ENCODE data around the gene EEIG1.

Gene EEIG1

DNA sequence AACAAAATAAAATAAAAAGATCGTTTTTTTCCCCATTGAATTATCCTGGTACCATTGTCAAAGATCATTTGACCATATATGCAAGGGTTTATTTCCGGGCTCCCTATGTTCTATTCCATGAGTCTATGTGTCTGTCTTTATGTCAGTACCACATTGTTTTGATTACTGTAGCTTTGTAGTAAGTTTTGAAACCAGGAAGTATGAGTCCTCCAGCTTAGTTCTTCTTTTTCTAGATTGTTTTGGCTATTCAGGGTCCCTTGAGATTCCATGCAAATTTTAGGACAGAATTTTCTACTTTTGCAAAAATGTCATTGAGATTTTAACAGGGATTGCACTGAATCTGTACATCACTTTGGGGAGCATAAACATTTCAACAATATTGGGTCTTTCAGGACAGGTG is 18.7 kb upstream of the EEIG1 start:
- no peak for DNase-seq

DNA sequence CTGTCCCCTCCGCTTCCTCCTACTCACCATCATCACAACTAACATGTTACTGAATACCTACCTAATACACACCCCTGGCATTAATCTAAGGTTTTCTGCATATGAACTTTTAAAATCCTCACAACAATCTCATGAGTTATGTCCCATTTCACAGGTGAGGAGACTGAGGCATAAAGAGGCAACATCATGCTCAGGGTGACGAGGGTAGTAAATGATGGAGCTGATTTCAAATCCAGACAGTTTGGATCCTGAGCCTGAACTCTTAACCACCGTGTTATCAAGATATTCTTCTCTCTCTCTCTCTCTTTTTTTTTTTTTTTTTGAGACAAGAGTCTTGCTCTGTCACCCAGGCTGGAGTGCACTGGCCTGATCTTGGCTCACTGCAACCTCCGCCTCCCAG is 12.9 kb upstream of the EEIG1 start:
- DNase-seq: no peak

DNA sequence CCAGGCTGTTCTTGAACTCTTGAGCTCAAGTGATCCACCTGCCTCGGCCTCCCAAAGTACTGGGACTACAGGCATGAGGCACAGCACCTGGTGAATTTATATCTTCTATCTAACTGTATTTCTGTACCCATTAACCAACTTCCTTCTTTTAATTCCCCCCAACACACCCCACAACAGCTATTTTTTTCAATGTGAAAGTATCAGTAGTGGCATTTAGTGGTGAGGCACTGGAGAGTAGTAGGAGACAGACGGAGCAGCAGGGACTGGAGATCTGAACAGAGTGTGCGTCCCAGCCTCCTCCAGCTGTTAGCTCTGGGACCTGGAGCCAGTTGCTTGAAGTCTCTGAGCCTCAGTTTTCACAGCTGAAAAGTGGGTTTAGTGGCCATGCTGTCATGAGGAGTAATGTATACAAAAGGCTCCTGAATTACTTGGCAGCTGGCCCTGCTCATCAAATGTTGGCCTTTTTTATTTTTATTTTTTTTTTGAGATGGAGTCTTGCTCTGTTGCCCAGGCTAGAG is 11.0 kb upstream of the EEIG1 start:
- no peak for DNase-seq

DNA sequence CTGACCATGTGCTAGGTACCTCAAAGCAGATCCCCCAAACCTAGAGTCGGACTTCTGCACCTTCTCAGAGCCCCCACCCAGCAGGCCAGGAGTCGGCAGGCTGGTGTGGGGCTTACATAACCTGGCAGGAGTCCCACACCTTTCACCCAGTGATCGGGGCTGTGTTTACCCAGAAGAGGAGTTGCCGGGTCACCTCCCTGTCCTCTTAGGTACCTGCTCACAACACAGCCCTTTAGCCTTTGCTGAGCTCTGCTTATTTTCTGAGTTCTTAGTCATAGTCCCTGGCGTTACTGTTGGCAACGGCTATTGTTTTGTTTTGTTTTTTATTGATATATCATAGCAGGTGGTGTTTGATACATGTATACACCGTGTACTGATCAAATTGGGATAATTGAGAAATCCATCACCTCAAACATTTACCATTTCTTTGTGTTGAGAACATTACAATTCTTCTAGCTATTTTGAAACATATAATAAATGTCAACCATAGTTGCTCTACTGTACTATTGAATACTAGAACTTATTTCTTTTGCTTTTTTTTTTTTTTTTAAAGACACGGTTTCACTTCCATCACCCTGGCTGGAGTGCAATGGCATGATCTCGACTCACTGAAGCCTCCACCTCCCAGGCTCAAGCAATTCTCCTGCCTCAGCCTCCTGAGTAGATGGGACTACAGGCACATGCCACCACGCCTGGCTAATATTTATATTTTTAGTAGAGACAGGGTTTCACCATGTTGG is 10.4 kb upstream of the EEIG1 start:
- no peak for DNase-seq

DNA sequence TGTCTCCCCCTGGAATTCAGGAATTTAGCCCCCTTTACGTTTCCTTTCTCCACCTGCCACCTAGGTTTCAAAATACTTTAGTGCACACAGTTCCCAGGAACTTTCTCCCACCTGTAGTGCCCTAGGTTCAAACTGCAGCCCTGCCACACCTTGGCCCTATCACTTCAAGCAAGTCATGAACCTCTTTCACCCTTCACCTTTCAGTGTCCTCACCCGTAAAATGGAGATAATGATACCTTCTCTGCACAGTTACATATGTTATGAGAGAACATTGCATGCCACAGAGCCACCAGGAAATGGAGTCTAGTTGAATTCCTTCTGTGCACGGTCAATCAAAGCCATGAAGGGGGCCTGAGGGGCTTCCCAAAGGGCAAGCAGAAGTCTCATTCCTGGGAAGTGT is 9.8 kb upstream of the EEIG1 start:
- DNase-seq: no peak

DNA sequence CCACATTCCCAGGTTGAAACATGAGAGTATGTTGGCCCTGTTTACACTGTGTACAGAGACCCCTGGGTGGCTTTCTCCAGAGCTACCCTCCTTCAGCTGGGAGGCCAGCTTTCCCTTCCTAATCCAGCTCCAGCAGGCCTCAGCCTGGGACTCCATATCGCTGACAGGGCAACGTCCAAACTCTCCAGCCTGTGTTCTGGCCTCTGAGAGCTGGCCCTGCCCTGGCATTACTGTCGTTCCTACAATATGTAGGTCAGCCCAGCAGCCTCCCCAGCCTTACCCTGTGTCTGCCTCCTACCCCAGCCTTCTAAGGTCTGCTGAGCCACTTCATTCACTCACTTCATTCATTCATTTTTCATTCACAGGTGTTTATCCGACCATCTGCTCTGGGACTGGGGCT is 8.3 kb upstream of the EEIG1 start:
- DNase-seq: no peak

DNA sequence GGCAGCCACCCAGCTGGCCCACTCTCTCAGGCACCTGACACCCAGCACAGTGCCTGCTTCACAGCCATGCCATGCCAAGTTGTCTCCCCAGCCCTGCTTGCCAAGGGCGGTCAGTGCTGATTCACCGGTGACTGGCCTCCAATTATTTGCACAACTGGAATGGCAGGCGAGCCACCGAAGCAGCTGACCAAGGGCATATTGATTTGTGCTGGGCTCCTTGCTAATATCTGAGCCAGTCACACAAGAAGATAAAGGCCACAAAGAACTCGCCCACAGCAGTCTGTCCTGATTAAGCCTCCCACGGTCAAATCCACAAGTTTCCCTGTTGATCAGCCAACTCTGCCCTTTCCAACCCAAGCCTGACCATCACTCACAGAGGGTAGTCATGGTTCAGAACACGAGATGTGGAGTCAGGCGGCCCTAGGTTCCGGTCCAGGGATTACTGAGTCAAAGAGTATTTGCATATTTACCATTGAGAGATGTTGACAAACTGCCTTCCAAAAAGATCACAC is 6.4 kb upstream of the EEIG1 start:
- DNase-seq: peak; percentile 50

DNA sequence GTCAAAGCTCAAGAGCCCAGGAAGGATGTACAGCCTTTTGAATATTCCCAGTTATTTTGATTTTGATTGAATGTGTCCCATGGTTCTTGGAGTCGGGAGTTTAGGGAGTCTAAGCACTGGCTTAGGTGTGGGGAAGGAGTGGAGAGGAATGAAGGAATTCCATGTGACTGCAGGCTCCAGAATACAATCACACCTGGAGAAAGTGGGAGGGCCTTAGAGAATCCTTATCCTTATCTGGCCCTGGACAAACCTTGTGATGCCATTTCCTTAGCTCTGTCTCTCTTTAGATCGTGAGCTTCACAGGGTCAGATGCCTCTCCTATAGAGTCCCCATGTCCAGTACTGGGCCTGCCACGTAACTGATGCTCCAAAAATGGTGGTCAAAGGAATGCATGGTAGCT is 4.2 kb upstream of the EEIG1 start:
- DNase-seq: no peak

DNA sequence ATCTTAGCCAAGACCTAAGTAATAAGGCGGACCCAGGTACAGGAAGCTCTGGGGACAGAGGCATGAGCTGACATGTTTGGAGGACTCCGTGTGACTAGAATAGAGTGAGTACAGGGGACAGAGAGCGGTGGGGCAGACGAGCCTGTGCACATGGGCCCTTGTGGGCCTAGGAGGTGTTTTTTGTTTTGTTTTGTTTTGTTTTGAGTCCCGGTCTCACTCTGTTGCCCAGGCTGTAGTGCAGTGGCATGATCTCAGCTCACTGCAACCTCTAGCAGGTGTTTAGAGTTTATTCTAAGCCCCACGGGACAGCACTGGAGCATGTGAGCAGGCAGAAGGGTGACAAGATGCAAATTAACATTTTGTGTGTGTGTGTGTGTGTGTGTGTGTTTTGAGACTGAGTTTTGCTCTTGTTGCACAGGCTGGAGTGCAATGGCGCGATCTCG is 3.1 kb upstream of the EEIG1 start:
- DNase-seq: no peak

DNA sequence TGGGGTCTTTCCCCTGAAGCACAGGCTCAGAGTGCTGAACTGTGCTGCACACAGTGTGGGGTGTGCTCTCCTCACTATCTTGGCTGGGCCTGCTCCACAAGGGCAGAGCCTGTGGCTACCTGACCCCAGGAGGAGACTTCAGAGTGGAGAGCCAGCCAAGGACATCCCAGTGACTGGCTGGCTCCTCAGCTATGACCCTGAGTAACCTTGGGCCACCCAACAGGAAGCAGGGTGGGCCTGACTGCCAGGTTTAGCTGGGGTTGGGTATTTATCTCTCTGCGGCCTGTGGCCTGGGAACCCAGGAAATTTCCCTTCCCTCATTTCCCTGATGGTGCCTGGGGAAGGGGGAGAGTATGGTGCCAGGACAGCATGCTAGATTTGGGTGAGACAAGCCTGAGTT is 2.1 kb upstream of the EEIG1 start:
- no peak for DNase-seq

DNA sequence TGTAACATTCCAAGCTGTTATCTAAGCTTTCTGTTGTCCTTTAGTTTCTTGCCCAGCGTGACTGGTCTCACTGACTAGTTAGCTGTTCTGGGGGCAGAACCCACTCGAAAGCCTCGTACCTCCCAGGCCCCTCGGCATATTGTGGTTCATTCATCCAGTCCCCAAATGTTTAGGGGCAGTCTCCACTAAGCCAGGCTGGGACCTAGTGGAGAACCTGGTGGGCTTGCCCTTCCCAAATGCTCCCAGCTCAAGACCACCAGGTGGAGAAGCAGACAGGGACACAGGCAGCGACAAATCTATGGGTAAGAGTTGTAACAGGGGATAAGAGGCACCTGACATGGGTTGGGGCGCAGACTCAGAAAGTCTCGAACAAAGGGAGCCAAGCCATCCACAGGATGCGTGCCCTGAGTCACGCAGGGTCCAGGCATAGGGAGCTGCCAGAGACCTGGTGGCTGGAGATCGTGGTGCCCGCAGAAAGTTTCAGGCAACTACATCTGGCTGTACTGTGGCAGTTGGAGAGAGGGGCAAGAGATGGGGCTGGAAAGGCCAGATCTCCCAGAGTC is 851 bp upstream of the EEIG1 start:
- DNase-seq: no peak

DNA sequence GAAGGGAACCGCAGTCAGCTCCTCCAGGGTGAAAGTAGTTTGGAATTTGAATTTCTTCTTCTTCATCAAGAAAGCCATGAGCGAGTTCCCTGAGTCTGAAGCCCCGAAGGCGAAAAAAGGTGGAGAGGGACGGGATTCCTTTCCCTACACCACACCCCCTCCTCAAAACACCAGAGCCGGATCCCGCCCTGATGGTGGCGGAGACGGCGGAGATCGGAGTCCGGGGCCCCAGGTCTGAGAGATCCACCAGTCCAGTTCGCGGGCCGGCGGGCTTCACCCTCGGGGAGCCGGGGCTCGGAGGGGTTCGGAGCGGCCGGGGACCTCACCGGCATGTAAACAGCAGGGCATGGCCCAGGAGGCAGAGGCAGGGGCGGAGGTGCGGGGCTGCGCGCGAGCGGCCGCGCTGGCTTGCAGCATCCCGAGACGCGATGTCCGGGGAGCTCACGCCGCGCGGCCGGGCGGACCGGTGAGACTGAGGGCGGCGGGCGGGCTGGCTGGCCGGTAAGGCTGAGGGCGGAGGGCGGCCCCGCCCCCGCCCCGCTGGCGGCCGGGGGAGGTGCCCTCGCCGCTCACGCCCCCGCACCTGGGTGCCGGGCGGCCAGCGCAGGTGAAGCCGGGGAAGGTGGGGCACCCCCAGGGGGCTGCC is 606 bp downstream of the EEIG1 start:
- DNase-seq: no peak

DNA sequence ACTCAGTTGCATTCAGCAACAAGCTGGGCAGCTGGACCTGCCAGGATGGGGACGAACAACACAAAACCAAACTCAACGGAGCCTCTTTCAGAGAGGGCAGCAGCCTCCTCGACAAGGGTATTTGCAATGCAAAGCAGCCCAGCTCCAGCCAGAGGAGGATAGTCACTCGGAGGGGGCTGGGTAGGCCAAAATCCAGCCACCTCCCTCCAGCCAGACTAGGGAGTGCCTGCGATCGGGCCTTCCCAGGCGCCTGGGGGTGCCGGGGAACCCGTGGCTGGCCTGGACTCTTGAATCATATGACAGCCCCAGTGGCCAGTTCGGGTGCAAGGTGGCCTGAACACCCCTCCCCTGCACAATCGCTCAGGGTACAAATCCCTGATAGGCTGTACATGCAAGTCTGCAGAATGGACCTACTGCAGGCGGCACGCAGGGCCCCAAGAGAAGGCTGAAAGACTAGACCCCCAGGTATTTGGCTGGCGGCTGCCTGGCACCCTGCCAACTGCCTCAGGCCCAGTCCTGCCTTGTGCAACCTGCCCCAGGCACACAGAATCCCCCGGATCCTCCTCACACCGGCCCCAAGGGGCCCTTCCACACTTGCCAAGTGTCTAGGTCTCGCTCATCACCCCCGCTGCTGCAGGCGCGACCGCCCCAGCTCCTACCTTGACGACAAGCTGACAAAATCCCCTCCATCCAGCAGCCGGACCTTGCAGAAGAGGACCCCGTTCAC is 1.3 kb downstream of the EEIG1 start:
- no peak for DNase-seq

DNA sequence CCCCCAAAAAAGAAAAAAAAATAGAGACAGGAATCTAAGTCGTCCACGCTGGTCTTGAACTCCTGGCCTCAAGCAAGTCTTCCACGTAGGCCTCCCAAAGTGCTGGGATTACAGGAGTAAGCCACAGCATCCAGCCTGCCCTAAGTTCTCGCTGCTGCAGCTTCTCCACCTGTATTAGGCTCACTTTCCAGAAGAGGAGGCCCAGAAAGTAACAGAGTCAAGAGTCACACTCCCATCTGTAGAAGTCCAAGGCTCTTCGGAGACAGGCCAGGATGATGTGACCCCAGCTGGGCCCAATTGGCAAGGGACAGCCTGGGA is 1.8 kb downstream of the EEIG1 start:
- no peak for DNase-seq

DNA sequence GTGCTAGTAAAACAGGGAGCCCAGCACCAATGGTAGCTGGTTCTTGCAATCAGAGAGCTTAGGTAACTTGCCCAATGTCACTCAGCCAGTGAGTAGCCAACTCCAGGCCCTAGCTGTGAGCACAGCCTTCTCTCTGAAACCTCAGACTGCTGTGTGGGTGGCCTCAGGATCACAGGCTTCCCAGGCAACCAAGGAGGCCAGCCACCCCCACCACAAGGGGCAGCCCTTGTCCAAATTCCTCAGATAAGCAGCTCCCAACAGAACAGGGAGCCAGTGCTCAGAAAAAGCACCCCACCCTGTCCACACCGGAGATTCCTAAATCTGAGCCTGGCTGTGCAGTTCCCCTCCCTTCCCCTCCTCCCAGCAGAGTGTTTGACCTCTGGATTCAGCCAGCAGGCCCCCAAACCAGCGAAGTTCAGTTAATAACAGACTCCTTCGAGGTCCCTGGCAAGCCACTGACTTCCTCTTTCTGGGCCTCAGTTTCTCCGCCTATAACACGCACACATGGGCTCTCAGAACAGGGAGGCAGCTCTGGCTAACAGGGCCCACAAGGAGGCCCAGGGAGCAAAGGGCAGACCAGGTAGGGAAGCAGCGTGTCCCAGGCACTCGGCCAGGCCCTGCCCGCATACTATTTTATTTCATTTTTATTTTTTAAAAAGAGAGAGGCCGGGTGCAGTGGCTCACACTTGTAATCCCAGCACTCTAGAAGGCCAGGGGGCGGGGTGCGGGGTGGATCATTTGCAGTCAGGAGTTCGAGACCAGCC is 2.7 kb downstream of the EEIG1 start:
- DNase-seq: peak; percentile 53

DNA sequence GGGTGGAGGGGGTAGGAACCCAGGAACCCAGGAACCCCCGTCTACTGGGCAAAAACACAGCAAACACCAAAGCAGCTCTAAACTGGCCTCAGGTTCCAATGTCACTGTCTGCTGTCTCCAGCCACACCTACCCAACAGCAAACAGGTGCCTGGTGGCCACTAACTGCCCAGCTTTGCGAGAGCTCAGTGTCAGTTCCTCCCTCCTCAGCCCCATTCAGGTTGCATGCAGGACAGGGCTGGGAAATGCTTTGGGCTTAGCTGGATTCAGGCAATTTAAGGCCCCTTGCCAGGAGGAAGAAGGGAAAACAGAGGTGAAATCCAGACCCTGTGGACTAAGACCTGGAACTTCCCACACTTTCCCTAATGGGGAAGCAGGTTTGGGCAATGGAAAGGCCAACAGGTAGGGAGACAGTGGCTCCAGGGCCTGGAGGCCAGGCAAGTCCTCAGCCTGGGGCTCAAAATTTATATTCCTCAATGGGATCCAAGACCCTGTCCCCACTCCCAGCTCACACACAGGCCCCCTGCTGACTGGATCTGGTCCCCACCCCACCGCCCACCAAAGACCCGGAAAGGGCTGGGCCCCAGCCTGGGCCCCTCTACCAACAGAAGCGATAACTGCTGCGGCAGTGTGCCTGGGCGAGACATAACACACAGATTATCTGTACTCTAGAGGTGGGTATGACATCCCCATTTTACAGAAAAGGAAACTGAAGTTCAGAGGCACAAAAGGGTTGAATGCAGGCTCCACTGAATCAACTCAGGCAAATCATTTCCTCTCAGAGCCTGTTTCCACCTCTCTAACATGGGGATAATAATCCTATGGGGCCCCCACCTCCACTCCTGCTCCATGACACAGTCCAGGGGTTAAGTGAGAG is 3.5 kb downstream of the EEIG1 start:
- DNase-seq: no peak

DNA sequence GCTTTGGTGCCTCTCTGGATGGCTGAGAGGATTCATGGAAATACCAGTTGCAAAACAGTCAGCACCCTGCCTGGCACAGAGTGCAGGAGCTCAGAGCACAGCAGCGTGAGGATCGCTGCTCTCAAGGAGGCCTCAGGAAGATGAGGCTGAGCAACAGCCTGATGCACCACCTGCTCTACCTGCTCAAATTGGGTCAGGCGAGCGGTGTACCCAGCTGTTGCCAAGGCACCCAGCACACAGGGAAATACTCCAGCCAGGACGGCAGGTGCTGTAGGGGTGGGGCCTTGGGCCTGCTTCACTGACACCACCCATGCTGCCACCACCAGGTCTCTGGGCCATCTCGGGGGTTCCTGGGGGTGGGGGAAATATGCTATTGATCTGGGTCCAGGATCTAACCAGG is 4.3 kb downstream of the EEIG1 start:
- no peak for DNase-seq

DNA sequence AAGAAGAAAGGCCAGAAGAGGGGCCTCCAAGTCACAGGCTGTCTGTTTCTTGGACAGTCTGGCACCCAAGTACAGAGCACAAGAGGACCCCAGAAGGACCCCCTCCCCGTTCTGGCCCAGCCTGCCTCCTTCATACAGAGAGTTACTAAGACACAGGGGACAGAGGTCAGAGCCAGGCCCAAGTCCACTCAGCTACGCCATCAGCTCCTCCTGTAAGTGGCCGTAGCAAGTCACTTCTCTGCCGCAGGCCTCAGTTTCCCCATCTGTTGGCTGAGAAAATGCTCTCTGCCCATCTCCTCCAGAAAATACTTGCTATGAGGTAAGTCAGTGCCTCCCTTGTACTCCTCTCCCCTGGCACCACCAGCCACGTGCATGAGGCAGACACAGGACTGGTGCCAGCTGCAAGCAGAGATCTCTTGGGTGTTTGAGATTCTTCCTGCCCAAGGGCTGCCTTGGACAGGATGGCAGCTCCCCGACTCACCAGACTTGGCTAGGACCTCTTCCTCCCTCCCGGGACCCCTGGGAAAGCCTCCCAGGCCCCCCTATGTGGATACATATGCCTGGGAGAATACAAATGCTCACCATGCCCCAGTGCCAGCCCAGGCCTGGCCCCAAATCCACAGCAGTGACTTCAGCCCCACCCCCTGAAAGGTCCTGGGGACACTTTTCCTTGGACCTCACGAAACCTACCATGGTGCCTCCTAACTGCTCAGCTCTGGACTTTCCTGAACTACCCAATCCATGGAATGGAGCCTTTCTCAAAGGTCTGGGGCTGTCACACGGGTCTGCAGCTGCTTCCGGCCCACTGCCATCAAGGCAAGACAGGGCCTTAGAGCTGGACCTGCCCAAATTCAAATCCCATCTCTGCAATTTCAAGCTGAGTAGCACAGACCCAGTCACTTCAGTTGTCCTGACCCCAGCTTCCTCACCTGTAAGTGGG is 5.1 kb downstream of the EEIG1 start:
- no peak for DNase-seq

DNA sequence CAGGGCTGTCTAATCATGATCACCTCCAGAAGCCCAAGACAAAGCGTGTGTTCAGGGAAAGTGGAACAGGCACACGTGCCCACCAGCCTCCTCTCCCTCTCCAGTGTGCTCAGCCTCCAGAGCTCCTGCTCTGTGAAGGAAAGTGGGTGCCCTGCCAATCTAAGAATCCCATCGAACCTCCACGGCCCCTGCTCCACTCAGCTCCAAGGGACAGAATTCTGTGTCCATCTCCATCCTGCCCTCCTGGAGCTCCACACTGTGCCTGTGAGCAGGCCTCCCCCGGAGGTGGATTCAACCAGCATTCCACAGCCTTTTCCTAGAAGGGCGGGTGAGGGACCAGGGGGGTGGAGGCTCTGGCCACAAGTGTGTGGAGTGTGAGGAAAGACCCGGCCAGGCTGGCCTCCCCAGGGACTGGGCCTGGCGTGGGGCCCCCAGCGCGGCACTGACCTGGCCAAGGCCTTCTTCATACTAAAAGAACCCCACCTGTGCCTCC is 6.0 kb downstream of the EEIG1 start:
- no peak for DNase-seq

DNA sequence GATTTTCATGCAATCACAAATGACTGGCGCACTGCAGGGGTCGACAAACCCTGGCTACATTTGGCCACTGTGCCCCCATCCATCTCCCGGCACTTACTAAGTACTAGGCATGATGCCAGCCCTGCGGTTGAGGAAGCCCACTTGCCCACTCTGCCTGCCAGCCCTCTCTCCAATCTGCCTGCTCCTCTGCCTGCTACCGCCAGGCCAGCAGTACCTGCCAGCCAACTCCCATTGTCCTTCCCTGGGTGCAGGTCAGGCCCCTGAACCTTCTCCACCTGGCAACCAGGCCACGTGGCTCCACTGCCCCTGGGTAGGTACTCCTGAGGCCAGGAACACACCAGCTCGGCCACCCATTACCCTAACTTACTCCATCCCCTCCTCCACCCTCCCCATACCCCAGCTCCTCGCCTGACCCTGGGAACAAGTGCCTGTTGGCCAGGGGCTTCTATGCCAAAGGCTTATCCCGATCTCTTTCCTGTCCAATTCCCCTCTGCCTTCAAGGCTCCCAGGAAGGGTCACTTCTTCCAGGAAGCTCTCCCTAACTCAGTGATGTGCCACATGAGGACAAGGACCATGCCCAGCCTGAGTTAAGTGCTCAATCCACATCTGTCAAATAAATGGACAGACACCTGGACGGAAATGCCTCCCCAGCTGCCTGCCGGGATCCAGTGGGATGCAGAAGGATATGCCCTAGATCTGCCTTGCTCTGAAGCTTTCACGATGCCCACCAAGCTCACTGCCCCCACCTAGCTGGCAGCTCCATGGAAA is 6.6 kb downstream of the EEIG1 start:
- DNase-seq: no peak
